B cell (primary cell): ENCODE measurements around the gene DCTN5.

Experiments
- CTCF ChIP-seq: fragments of 200-600 bp; IDR thresholded peaks from one replicate; pipeline ENCODE4 v1.8.0; 2022; ENCODE audit warnings: antibody characterized with exemption, mild to moderate bottlenecking
- EZH2 ChIP-seq: IDR thresholded peaks from 2 replicates; pipeline ENCODE4 v1.6.1; 2012; ENCODE audit warnings: borderline replicate concordance, low read depth, mild to moderate bottlenecking, moderate library complexity, low read length; ENCODE audit not compliant: insufficient read depth, poor library complexity, severe bottlenecking

DNA sequence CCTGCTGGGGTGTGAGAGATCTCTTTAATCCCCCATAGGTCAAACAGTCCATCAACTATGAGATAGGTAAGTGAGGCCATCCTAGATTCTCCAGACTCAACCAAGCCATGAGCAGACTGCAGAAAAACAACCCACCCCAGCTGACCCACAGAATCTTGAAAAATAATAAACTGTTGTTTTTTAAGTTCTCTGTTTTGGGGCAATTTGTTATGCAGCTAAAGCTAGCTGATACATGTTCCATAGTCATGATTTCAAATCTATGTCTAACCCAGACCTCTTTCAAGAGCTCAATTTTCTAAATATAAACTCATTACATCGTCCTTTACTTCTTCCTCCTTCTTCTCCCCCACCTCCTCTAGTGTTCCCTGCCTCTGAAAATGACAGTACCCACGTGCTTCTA, 61.7 kb downstream of the DCTN5 start:
- TF ChIP-seq EZH2 (no peak), CTCF (no peak)
